K562 (cell line): ENCODE results near the gene DLL4. TPM values are rescaled to one million over a fixed set of nuclear protein-coding genes. Genes with fewer than 3 reads are reported as not detected.
A peak's percentile ranks its signal among the peaks of the same experiment; 100 is the strongest.

ENCODE experiments used
- ATAC-seq: fragments of 200-7000 bp; cut with Tn5 transposase; 3 replicates; pipeline ENCODE4 v1.9.1; 2020; ENCODE audit warnings: moderate library complexity
- BruUV-seq: library from RNA; stranded (reverse); fragments of 400-500 nt; replicated peaks from 2 replicates; lab custom pipeline; 2021; lab: Mats Ljungman, UMichigan
- CTCF ChIA-PET: fragments of 300-600 bp; formaldehyde crosslinking; extraction: SDS; loops from one replicate; lab custom pipeline; 2021; ENCODE audit warnings: low intra/inter-chr PET ratio; lab: Yijun Ruan, JAX
- POLR2A ChIA-PET: fragments of 300-600, 350-650 bp; sonication (Branson Sonifier 250); formaldehyde crosslinking; extraction: SDS; loops from one replicate; lab custom pipeline; 2021; ENCODE audit warnings: antibody characterized with exemption, inconsistent platforms; lab: Yijun Ruan, JAX
- DNase-seq, 4 experiments: peaks; one replicate each; pipeline versions ENCODE4 v3.0.0 to v3.0.0-alpha.2; 2011 to 2018; ENCODE audit warnings: low spot score in 3 of 4, mixed read lengths in 3 of 4; ENCODE audit errors: extremely low read depth in 1 of 4
- FAIRE-seq: peaks from 2 replicates; lab custom pipeline; 2011; peaks lifted over from hg19 to GRCh38; lab: Jason Lieb, UNC
- H2AFZ ChIP-seq: 2 replicates; pipeline ENCODE4 v1.6.0; 2011; ENCODE audit warnings: low read depth, low read length, control low read depth, inconsistent platforms
- H3K27ac ChIP-seq: fragments of 200-600 bp; 3 replicates; pipeline ENCODE4 v1.8.0; 2011; ENCODE audit warnings: low read depth, mild to moderate bottlenecking, control low read depth, inconsistent platforms, low read length, moderate library complexity, mixed read lengths; ENCODE audit errors: extremely low read depth
- H3K27me3 ChIP-seq, 2 experiments: fragments of 300-600 bp in 1 of 2; 2 replicates in 1 of 2; 3 replicates in 1 of 2; pipeline versions ENCODE4 v1.6.0 to v1.8.0; 2011; ENCODE audit warnings: inconsistent platforms in 2 of 2, low read length in 2 of 2, mild to moderate bottlenecking in 1 of 2, mixed read lengths in 1 of 2, moderate library complexity in 1 of 2; ENCODE audit not compliant: control insufficient read depth in 2 of 2, insufficient read depth in 2 of 2
- H3K36me3 ChIP-seq: fragments of 300-600 bp; 3 replicates; pipeline ENCODE4 v1.8.0; 2011; ENCODE audit warnings: mild to moderate bottlenecking, low read length, inconsistent platforms; ENCODE audit not compliant: control insufficient read depth, insufficient read depth
- H3K4me1 ChIP-seq, 2 experiments: fragments of 200-600 bp in 1 of 2; replicated peaks in 1 of 2; 2 replicates in 1 of 2; 3 replicates in 1 of 2; pipeline versions ENCODE4 v1.5.1 to v1.8.0; 2011; ENCODE audit warnings: inconsistent platforms in 2 of 2, low read length in 2 of 2, mild to moderate bottlenecking in 1 of 2, mixed read lengths in 1 of 2, moderate library complexity in 1 of 2; ENCODE audit not compliant: control insufficient read depth in 2 of 2, insufficient read depth in 2 of 2
- H3K4me2 ChIP-seq: 2 replicates; pipeline ENCODE4 v1.6.1; 2011; ENCODE audit warnings: low read length, control low read depth, inconsistent platforms, mixed read lengths; ENCODE audit not compliant: insufficient read depth
- H3K4me3 ChIP-seq: fragments of 200-600 bp; sonication (generic), shearing (Covaris generic); 2 replicates; pipeline ENCODE4 v1.5.1; 2016; ENCODE audit warnings: control low read depth, inconsistent platforms
- H3K79me2 ChIP-seq: fragments of 200-600 bp; 3 replicates; pipeline ENCODE4 v1.8.0; 2011; ENCODE audit warnings: low read length, inconsistent platforms; ENCODE audit not compliant: control insufficient read depth, insufficient read depth
- H3K9ac ChIP-seq, 2 experiments: 2 replicates each; pipeline versions ENCODE4 v1.6.0 to v1.6.1; 2011; ENCODE audit warnings: low read depth in 2 of 2, low read length in 2 of 2, control low read depth in 1 of 2, inconsistent platforms in 1 of 2, mild to moderate bottlenecking in 1 of 2, mixed read lengths in 1 of 2; ENCODE audit not compliant: insufficient read depth in 1 of 2
- H3K9me1 ChIP-seq: one replicate; pipeline ENCODE4 v1.6.0; 2011; ENCODE audit warnings: inconsistent platforms, mild to moderate bottlenecking, low read length, moderate library complexity; ENCODE audit not compliant: control insufficient read depth, insufficient read depth
- H3K9me3 ChIP-seq: replicated peaks from 2 replicates; pipeline ENCODE4 v1.5.1; 2011; ENCODE audit warnings: low read depth, low read length, inconsistent platforms; ENCODE audit not compliant: control insufficient read depth, insufficient read depth
- H4K20me1 ChIP-seq: replicated peaks from 2 replicates; pipeline ENCODE4 v1.6.1; 2011; ENCODE audit warnings: low read length, inconsistent platforms, mixed read lengths; ENCODE audit not compliant: control insufficient read depth, insufficient read depth
- FOXK2 ChIP-seq, 2 experiments: fragments of 450-650 bp; IDR thresholded peaks in 1 of 2; conservative IDR thresholded peaks in 1 of 2; 2 replicates each; pipeline ENCODE4 v1.6.1; 2016; ENCODE audit warnings: low read depth in 2 of 2, mild to moderate bottlenecking in 1 of 2
- PBX2 ChIP-seq, 2 experiments: IDR thresholded peaks in 1 of 2; conservative IDR thresholded peaks in 1 of 2; 2 replicates each; pipeline ENCODE4 v1.6.1; 2016; ENCODE audit warnings: low read depth in 2 of 2, mild to moderate bottlenecking in 1 of 2, missing compliant biosample characterization in 1 of 2, missing genetic modification characterization in 1 of 2, moderate library complexity in 1 of 2
- SAFB2 ChIP-seq: fragments of 200-400 bp; formaldehyde crosslinking; IDR thresholded peaks from 2 replicates; pipeline ENCODE4 v1.6.1; 2018; ENCODE audit warnings: borderline replicate concordance, low read length, low read depth, moderate library complexity; ENCODE audit not compliant: severe bottlenecking
- ZFP30 ChIP-seq: fragments of 250-450 bp; sonication (Bioruptor Pico); IDR thresholded peaks from 2 replicates; pipeline ENCODE4 v1.8.0; 2022; ENCODE audit warnings: moderate library complexity, mild to moderate bottlenecking, inconsistent platforms, borderline replicate concordance
- ZNF174 ChIP-seq: fragments of 250-450 bp; sonication (Bioruptor Pico); IDR thresholded peaks from 2 replicates; pipeline ENCODE4 v1.4.0; 2020; ENCODE audit warnings: mild to moderate bottlenecking
- ZNF212 ChIP-seq: fragments of 450-650 bp; formaldehyde crosslinking; IDR thresholded peaks from 2 replicates; pipeline ENCODE4 v1.4.0; 2020; ENCODE audit warnings: mild to moderate bottlenecking
- ZNF609 ChIP-seq: sonication (generic); formaldehyde crosslinking; IDR thresholded peaks from 2 replicates; pipeline ENCODE4 v1.8.1; 2023; ENCODE audit warnings: missing genetic modification reagents, mild to moderate bottlenecking, borderline replicate concordance
- WGBS: fragments of 100-300 bp; shearing (Covaris generic); methylation state at CpG from one replicate; pipeline ENCODE4 v1.1.6; 2016; ENCODE audit warnings: low coverage, mixed read lengths; ENCODE audit not compliant: insufficient coverage; ENCODE audit errors: missing lambda C conversion rate; 5-methylcytosine and 5-hydroxymethylcytosine counted together
- in situ Hi-C: fragments of 300-500 bp; cut with MboI; formaldehyde crosslinking; loops from 4 replicates; pipeline ENCODE4 v1.15.0; 2018; ENCODE audit warnings: inconsistent platforms, mixed read lengths
- intact Hi-C: fragments of 100-400 bp; cut with micrococcal nuclease; formaldehyde crosslinking; loops from 2 replicates; pipeline ENCODE4 v1.14.2; 2022
- polyA plus RNA-seq, 8 experiments: library from polyadenylated mRNA; depleted of rRNA in 4 of 8; stranded (reverse) in 5 of 8; unstranded in 3 of 8; fragments of >200 nt; fragmentation: Nextera tagmentation in 2 of 8; fragmentation: Illumina TruSeq in 1 of 8; extraction: Ambion mirVana in 2 of 8; extraction: Trizol in 1 of 8; gene quantifications; 2 replicates each; pipeline versions ENCODE4 v1.2.1 to v1.2.3, GENCODE V29; 2011 to 2014; ENCODE audit warnings: inconsistent platforms in 1 of 8, missing spikeins in 1 of 8
- total RNA-seq, 7 experiments: library from RNA; depleted of rRNA in 6 of 7; stranded (reverse); fragments of >200 nt in 6 of 7; fragmentation: Illumina TruSeq in 2 of 7; extraction: Trizol in 2 of 7; gene quantifications; 2 replicates each; pipeline versions ENCODE4 v1.2.1 to v1.2.3, GENCODE V29; 2011 to 2021; ENCODE audit warnings: low replicate concordance in 1 of 7

Gene DLL4
- total and polyA plus RNA-seq, 9 of the 15 experiments (the other 6 are each of a cell fraction or from before 2014, with no cell fraction given) = 0.04 to 1.1 (median 0.41) TPM; not detected in 1

GRCh38 chr15:40906091-40906990 lies 22.8 kb upstream of the DLL4 start (continued):
- TF ChIP-seq ZNF212 = no peak
- peak; percentile 70 to 82; a peak in 3 of 4 replicates for TF ChIP-seq FOXK2 (conservative IDR thresholded peaks at IDR 0.05 in 1 of 2, IDR thresholded peaks at IDR 0.05 in 1 of 2; ENCODE audit: low read depth in 2 of 2)

GRCh38 chr15:40906991-40907802 lies 21.9 kb upstream of the DLL4 start:
- Histone ChIP-seq H2AFZ (peak overlapping the region; percentile 78), H3K27ac (peak overlapping the region; percentile 52; the same call in 2 of the 3 replicates), H3K9ac (peak overlapping the region; percentile 38 to 92; a peak in 3 of 4 replicates), H3K27me3 (no peaks in the 10 kb centered on the region), H3K9me3 (no peaks in the 10 kb centered on the region), H3K36me3 (peaks cover 20% of the 10 kb centered on the region; the same call in 2 of the 3 replicates), H3K9me1 (no peaks in the 10 kb centered on the region), H3K4me1 (peaks cover 11 to 27% of the 10 kb centered on the region in 2 experiments; a peak in 4 of 5 replicates), H3K4me2 (peak overlapping the region; percentile 76), H4K20me1 (peaks cover 20% of the 10 kb centered on the region; the same call in 1 of the 2 replicates), H3K4me3 (peak overlapping the region; percentile 34), H3K79me2 (no peaks in the 10 kb centered on the region)
- ATAC-seq (no peak), DNase-seq (peak in 1 of 4 experiments; percentile 49), FAIRE-seq (no peak)
- in situ Hi-C loops = loop anchor here (5.0 kb wide), 1 partner anchor 115 kb away; no protein-coding TSS in a partner anchor
- 57% methylated on average over 16 of the region's 22 CpGs for WGBS
- no TSS peak for BruUV-seq
- intact Hi-C loops = loop anchor here (1.0 to 5.0 kb wide), 2 partner anchors 60 to 115 kb away; no protein-coding TSS in a partner anchor
- CTCF ChIA-PET = interaction anchor here (0.8 to 5.5 kb wide), 3 partner anchors 111 to 278 kb away, joined by 3 to 74 read pairs (median 58); no protein-coding TSS in a partner anchor
- POLR2A ChIA-PET = interaction anchor here (0.5 to 1.7 kb wide), 4 partner anchors 9 to 118 kb away, joined by 3 to 10 read pairs (median 4); no protein-coding TSS in a partner anchor
- TF ChIP-seq ZFP30 (CRISPR knock-in tag) = no peak
- no peak for TF ChIP-seq PBX2 (CRISPR knock-in tag; IDR thresholded peaks at IDR 0.05; ENCODE audit: low read depth)
- TF ChIP-seq PBX2 (tag; conservative IDR thresholded peaks at IDR 0.05; ENCODE audit: low read depth) = no peak
- TF ChIP-seq SAFB2 = no peak
- no peak for TF ChIP-seq ZNF609
- TF ChIP-seq ZNF174 (CRISPR knock-in tag) = no peak
